Activated naive CD4-positive, alpha-beta T cell treated with anti-CD3 and anti-CD28 coated beads, Interleukin-2, amount 50 U/mL, for 24 hours (primary cell): ENCODE data around the gene TMCO4.

Experiments
- H3K27ac Mint-ChIP-seq: one replicate; pipeline ENCODE4 v1.8.0; 2021; ENCODE audit warnings: mild to moderate bottlenecking, mixed read lengths
- H3K27me3 Mint-ChIP-seq: one replicate; pipeline ENCODE4 v1.8.0; 2021; ENCODE audit warnings: mixed read lengths
- H3K36me3 Mint-ChIP-seq: one replicate; pipeline ENCODE4 v1.8.0; 2021; ENCODE audit warnings: mixed read lengths
- H3K4me1 Mint-ChIP-seq: one replicate; pipeline ENCODE4 v1.8.0; 2021; ENCODE audit warnings: mixed read lengths
- H3K4me3 Mint-ChIP-seq: one replicate; pipeline ENCODE4 v1.8.0; 2021; ENCODE audit warnings: mild to moderate bottlenecking, mixed read lengths
- H3K9me3 Mint-ChIP-seq: one replicate; pipeline ENCODE4 v1.8.0; 2021; ENCODE audit warnings: mixed read lengths

The TMCO4 gene

GRCh38 chr1:19661721-19662228, 137.9 kb downstream of the TMCO4 start:
- H3K27me3 Mint-ChIP-seq: no peaks in the 10 kb centered on the region
- no peak overlapping the region for H3K4me3 Mint-ChIP-seq
- H3K9me3 Mint-ChIP-seq: no peaks in the 10 kb centered on the region
- H3K36me3 Mint-ChIP-seq: no peaks in the 10 kb centered on the region
- peaks cover 35% of the 10 kb centered on the region for H3K4me1 Mint-ChIP-seq
- H3K27ac Mint-ChIP-seq: no peak overlapping the region

DNA sequence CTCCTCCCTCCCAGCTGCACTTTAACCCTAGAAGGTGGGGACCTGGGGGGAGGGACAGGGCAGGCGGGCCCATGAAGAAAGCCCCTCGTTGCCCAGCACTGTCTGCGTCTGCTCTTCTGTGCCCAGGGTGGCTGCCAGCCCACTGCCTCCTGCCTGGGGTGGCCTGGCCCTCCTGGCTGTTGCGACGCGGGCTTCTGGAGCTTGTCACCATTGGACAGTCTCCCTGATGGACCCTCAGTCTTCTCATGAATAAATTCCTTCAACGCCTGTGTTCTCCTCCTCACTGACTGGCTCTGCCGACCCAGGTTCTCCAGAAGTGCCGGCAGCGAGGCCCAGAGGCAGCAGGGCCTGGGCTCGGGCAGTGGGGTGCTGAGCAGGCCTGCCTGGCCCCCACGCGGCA, 141.5 kb downstream of the TMCO4 start:
- H3K27ac Mint-ChIP-seq: no peak overlapping the region
- H3K9me3 Mint-ChIP-seq: no peaks in the 10 kb centered on the region
- no peaks in the 10 kb centered on the region for H3K36me3 Mint-ChIP-seq
- H3K4me1 Mint-ChIP-seq: peaks cover 20% of the 10 kb centered on the region
- H3K4me3 Mint-ChIP-seq: no peak overlapping the region
- H3K27me3 Mint-ChIP-seq: no peaks in the 10 kb centered on the region

DNA sequence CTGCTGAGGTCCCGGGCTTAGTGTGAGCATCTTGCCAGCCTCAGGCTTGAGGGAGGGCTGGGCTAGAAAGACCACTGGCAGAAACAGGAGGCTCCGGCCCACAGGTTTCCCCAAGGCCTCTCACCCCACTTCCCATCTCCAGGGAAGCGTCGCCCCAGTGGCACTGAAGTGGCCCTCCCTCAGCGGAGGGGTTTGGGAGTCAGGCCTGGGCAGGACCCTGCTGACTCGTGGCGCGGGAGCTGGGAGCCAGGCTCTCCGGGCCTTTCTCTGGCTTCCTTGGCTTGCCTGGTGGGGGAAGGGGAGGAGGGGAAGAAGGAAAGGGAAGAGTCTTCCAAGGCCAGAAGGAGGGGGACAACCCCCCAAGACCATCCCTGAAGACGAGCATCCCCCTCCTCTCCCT, 142.2 kb downstream of the TMCO4 start:
- Mint-ChIP-seq H3K4me1 (peaks cover 18% of the 10 kb centered on the region), H3K36me3 (no peaks in the 10 kb centered on the region), H3K9me3 (no peaks in the 10 kb centered on the region), H3K27me3 (no peaks in the 10 kb centered on the region), H3K4me3 (no peak overlapping the region), H3K27ac (no peak overlapping the region)

DNA sequence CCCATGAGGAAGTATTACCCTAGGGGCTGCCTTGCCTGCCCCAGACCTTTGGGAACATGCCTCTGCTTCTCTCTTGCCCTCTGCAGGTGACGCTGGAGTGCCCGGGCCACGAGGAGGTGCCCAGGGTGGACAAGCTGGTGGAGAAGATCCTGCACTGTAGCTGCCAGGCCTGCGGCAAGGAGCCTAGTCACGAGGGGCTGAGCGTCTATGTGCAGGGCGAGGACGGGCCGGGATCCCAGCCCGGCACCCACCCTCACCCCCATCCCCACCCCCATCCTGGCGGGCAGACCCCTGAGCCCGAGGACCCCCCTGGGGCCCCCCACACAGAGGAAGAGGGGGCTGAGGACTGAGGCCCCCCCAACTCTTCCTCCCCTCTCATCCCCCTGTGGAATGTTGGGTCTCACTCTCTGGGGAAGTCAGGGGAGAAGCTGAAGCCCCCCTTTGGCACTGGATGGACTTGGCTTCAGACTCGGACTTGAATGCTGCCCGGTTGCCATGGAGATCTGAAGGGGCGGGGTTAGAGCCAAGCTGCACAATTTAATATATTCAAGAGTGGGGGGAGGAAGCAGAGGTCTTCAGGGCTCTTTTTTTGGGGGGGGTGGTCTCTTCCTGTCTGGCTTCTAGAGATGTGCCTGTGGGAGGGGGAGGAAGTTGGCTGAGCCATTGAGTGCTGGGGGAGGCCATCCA, 142.8 kb downstream of the TMCO4 start:
- no peaks in the 10 kb centered on the region for H3K36me3 Mint-ChIP-seq
- H3K9me3 Mint-ChIP-seq: no peaks in the 10 kb centered on the region
- no peaks in the 10 kb centered on the region for H3K27me3 Mint-ChIP-seq
- H3K4me3 Mint-ChIP-seq: no peak overlapping the region
- H3K4me1 Mint-ChIP-seq: peaks cover 16% of the 10 kb centered on the region
- no peak overlapping the region for H3K27ac Mint-ChIP-seq

- H3K9me3 Mint-ChIP-seq: no peaks in the 10 kb centered on the region
- no peak overlapping the region for H3K4me3 Mint-ChIP-seq
- H3K36me3 Mint-ChIP-seq: no peaks in the 10 kb centered on the region
- no peak overlapping the region for H3K27ac Mint-ChIP-seq
- H3K4me1 Mint-ChIP-seq: peaks cover 13% of the 10 kb centered on the region
- H3K27me3 Mint-ChIP-seq: no peaks in the 10 kb centered on the region
These were observed 143.5 kb downstream of the TMCO4 start for GRCh38 chr1:19656134-19656779.

DNA sequence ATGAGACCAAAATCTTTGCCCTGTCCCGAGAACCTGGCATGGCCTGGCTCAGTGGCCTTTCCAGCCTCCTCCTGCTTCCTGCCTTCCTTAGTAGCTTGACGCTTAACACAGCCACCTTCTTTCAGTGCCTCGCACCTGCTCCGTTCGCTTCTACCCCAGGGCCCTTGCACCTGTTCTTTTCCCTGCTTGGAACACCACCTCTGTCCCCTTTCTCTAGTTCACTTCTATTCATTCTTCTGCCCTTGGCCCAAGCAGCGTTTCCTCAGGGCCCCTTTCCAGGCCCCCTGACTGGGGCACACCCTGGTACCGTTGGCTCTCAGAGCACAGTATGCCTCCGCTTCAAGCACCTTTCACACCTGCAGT, 144.0 kb downstream of the TMCO4 start:
- H3K4me1 Mint-ChIP-seq: peaks cover 15% of the 10 kb centered on the region
- no peaks in the 10 kb centered on the region for H3K9me3 Mint-ChIP-seq
- no peaks in the 10 kb centered on the region for H3K27me3 Mint-ChIP-seq
- no peak overlapping the region for H3K27ac Mint-ChIP-seq
- H3K36me3 Mint-ChIP-seq: no peaks in the 10 kb centered on the region
- H3K4me3 Mint-ChIP-seq: no peak overlapping the region

DNA sequence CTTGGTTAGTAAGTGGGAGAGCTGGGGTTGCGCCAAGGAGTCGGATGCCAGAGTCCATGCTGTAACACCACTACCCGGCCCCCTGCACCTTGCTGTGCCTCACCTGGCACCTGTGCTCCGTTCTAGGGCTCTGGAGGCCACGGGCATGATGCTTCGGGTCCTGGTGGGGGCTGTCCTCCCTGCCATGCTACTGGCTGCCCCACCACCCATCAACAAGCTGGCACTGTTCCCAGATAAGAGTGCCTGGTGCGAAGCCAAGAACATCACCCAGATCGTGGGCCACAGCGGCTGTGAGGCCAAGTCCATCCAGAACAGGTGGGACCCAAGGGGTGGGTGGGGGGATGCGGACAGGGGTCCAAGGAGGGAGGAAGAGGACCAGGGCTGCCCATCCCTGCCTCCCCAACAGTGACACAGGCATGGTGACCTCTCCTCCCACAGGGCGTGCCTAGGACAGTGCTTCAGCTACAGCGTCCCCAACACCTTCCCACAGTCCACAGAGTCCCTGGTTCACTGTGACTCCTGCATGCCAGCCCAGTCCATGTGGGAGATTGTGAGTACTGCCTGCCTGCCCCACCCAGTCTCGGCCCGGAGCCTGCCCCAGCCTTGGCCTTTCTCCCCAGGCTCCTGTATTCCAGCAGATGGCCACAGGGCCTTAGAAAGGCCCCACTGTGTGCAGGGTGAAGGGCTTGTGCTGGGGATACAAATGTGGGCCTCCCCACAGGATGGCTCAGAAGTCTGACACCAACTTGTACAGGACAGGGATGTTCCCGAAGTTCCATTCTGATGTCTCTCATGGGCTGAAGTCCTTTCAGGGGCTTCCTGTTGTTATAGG, 144.6 kb downstream of the TMCO4 start:
- Mint-ChIP-seq H3K9me3 (no peaks in the 10 kb centered on the region), H3K27me3 (no peaks in the 10 kb centered on the region), H3K27ac (no peak overlapping the region), H3K36me3 (no peaks in the 10 kb centered on the region), H3K4me1 (peaks cover 15% of the 10 kb centered on the region), H3K4me3 (no peak overlapping the region)

DNA sequence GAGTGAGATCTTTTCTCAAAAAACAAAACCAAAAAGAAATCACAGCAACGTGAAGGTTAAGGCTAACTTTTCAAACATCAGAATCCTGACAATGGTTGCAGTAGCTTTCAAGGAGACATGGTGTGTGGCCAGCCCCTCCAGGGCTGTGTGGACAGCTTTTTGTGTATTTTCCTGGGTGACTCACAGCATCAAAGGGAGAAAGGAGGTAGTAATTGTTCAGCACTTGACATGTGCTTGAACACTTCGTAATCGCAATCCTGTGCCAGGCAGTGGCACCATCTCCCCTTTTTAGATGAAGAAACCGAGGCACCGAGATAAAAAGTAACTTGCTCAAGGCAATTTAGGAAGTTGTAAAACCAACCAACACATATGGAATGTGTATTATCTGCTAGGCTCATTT, 145.3 kb downstream of the TMCO4 start:
- H3K27me3 Mint-ChIP-seq: no peaks in the 10 kb centered on the region
- H3K27ac Mint-ChIP-seq: no peak overlapping the region
- no peak overlapping the region for H3K4me3 Mint-ChIP-seq
- H3K4me1 Mint-ChIP-seq: peaks cover 10% of the 10 kb centered on the region
- no peaks in the 10 kb centered on the region for H3K36me3 Mint-ChIP-seq
- no peaks in the 10 kb centered on the region for H3K9me3 Mint-ChIP-seq

- H3K9me3 Mint-ChIP-seq: no peaks in the 10 kb centered on the region
- H3K27ac Mint-ChIP-seq: no peak overlapping the region
- no peaks in the 10 kb centered on the region for H3K36me3 Mint-ChIP-seq
- no peak overlapping the region for H3K4me3 Mint-ChIP-seq
- H3K27me3 Mint-ChIP-seq: no peaks in the 10 kb centered on the region
- peaks cover 23% of the 10 kb centered on the region for H3K4me1 Mint-ChIP-seq
These were observed 148.5 kb downstream of the TMCO4 start for GRCh38 chr1:19651141-19651737.

GRCh38 chr1:19650416-19651140, 149.1 kb downstream of the TMCO4 start:
- H3K4me1 Mint-ChIP-seq: peaks cover 28% of the 10 kb centered on the region
- no peak overlapping the region for H3K27ac Mint-ChIP-seq
- no peak overlapping the region for H3K4me3 Mint-ChIP-seq
- H3K9me3 Mint-ChIP-seq: no peaks in the 10 kb centered on the region
- no peaks in the 10 kb centered on the region for H3K36me3 Mint-ChIP-seq
- no peaks in the 10 kb centered on the region for H3K27me3 Mint-ChIP-seq

GRCh38 chr1:19648689-19649088, 151.0 kb downstream of the TMCO4 start:
- Mint-ChIP-seq H3K4me3 (no peak overlapping the region), H3K9me3 (no peaks in the 10 kb centered on the region), H3K27ac (no peak overlapping the region), H3K36me3 (no peaks in the 10 kb centered on the region), H3K4me1 (peaks cover 30% of the 10 kb centered on the region), H3K27me3 (no peaks in the 10 kb centered on the region)

GRCh38 chr1:19648239-19648638, 151.5 kb downstream of the TMCO4 start:
- peaks cover 30% of the 10 kb centered on the region for H3K4me1 Mint-ChIP-seq
- H3K36me3 Mint-ChIP-seq: no peaks in the 10 kb centered on the region
- no peaks in the 10 kb centered on the region for H3K27me3 Mint-ChIP-seq
- H3K9me3 Mint-ChIP-seq: no peaks in the 10 kb centered on the region
- H3K27ac Mint-ChIP-seq: no peak overlapping the region
- no peak overlapping the region for H3K4me3 Mint-ChIP-seq

DNA sequence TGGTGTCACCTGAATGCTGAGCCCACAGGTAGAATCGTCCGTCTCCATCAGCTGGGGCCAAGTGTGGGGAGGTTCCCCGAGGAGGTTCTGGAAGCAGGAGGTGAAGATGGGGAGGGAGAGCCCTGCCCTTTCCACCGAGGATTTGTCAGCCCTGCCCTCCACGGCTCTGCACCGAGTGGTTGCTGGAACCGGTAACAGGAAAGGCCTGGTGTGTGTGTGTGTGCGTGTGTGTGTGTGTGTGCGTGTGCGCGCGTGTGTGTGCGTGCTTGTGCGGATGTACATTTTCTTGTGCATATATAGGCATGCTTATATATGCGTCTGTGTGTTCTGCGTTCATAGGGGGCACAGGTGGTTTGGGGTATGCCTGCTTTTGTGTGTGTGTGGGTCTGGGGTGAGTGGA, 152.1 kb downstream of the TMCO4 start:
- Mint-ChIP-seq H3K4me1 (peaks cover 30% of the 10 kb centered on the region), H3K27me3 (no peaks in the 10 kb centered on the region), H3K27ac (no peak overlapping the region), H3K4me3 (no peak overlapping the region), H3K36me3 (no peaks in the 10 kb centered on the region), H3K9me3 (no peaks in the 10 kb centered on the region)

DNA sequence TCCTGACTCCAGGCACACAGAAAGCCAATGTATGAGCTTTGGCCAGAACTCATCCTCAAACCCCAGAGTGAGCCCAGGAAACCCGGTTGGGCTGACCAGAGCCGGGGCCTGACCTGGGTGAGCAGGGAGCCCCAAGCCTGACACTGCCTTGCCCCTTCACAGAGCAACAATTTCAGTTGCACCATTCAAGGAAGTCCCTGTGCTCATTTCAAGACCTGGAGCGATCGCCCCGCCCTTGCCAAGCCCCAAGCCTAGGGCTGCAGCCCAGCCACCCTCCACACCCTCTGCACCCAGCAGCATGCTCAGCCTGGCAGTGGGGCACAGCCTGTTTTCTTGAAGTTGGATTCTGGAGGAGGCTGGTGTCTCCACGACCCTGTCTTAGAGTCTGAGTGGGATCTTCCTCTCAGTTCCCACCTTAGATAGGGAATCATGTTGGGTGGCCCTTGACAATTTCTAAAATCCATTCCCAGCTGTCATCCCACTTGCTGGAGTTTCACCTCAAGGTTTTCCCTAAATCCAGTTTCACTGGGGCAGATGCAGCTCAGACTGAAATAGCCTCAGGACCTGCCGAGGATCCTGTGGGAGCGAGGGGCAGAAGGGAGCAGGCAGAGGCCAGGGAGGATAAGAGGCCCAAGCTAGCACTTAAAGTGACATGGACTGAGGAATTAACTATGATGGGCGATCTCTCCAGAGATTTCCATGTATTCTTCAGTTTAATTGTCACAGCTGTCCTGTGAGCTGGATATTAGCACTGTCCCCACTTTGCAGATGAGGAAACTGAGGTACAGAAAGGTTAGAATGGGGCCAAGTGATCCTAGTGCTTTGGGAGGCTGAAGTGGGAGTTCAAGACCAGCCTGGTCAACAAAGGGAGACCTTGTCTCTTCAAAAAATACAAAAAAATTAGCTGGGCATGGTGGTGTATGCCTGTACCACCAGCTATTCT, 153.1 kb downstream of the TMCO4 start:
- H3K27ac Mint-ChIP-seq: no peak overlapping the region
- H3K9me3 Mint-ChIP-seq: no peaks in the 10 kb centered on the region
- peaks cover 30% of the 10 kb centered on the region for H3K4me1 Mint-ChIP-seq
- H3K4me3 Mint-ChIP-seq: peak overlapping the region; percentile 23
- no peaks in the 10 kb centered on the region for H3K36me3 Mint-ChIP-seq
- no peaks in the 10 kb centered on the region for H3K27me3 Mint-ChIP-seq
